ENCODE data around the gene RPSA. TPM values are rescaled to one million over a fixed set of nuclear protein-coding genes. Genes with fewer than 3 reads are reported as not detected.

The RPSA gene
- total and polyA plus RNA-seq, 5 donors from 2014 or later, result 939 to 1,327 (median 1,171) TPM

GRCh38 chr3:39460677-39461076 is 54.2 kb downstream of the RPSA start:
- Mint-ChIP-seq H3K27me3 (peaks cover 41% of the 10 kb centered on the region), H3K9me3 (no peaks in the 10 kb centered on the region), H3K4me3 (no peak overlapping the region), H3K36me3 (no peaks in the 10 kb centered on the region), H3K4me1 (no peaks in the 10 kb centered on the region), H3K27ac (no peak overlapping the region)
- no peaks in the 10 kb centered on the region for H3K9me3 ChIP-seq (ENCODE audit: control insufficient read depth in 2 of 2, low read length in 2 of 2)
- ATAC-seq (ENCODE audit: low read depth in 2 of 2), result no peak
- no peaks in the 10 kb centered on the region for H3K4me1 ChIP-seq (ENCODE audit: control insufficient read depth, insufficient read depth, low read length, poor library complexity, severe bottlenecking)
- H3K27ac ChIP-seq (ENCODE audit: insufficient read depth, low read length, poor library complexity, severe bottlenecking), result no peak overlapping the region
- peaks cover 4% of the 10 kb centered on the region for H3K27me3 ChIP-seq (ENCODE audit: control insufficient read depth, insufficient read depth, low read length)
- H3K36me3 ChIP-seq (ENCODE audit: control insufficient read depth, insufficient read depth, low read length), result no peaks in the 10 kb centered on the region
- no peak overlapping the region for H3K4me3 ChIP-seq (ENCODE audit: low read depth, low read length)
- DNase-seq, result no peak

Other genes starting within 250 kb of the RPSA start
- gene XIRP1, start 214.1 kb upstream of the RPSA start, total RNA-seq, result not detected
- not detected for gene XIRP1, start 214.1 kb upstream of the RPSA start, polyA plus RNA-seq
- gene CX3CR1, start 126.7 kb upstream of the RPSA start, total RNA-seq, result 1.0 TPM
- 1 to 10 TPM; 1.1 to 2.2 (median 1.7) TPM for gene CX3CR1, start 126.7 kb upstream of the RPSA start, polyA plus RNA-seq
- gene CCR8, start 77.0 kb upstream of the RPSA start, total RNA-seq, result 87.2 TPM
- 10 to 100 TPM; 33.6 to 61.6 (median 52.1) TPM for gene CCR8, start 77.0 kb upstream of the RPSA start, polyA plus RNA-seq
- 52.2 TPM for gene SLC25A38, start 23.4 kb upstream of the RPSA start, total RNA-seq
- 10 to 100 TPM; 60.9 to 70.1 (median 65.4) TPM for gene SLC25A38, start 23.4 kb upstream of the RPSA start, polyA plus RNA-seq
- gene MOBP, start 61.0 kb downstream of the RPSA start, total RNA-seq, result not detected
- gene MOBP, start 61.0 kb downstream of the RPSA start, polyA plus RNA-seq, result not detected

Measured in CD4-positive, CD25-positive, alpha-beta regulatory T cell (primary cell).